Gastrocnemius medialis (tissue), 4 donors: ENCODE data around the gene ARL3. TPM values are rescaled to one million over a fixed set of nuclear protein-coding genes. Genes with fewer than 3 reads are reported as not detected.

Experiments used
- ATAC-seq, 2 donors: fragments of 150-250 bp; one replicate each; pipeline ENCODE4 v1.9.1; 2016
- DNase-seq, 2 donors: peaks; one replicate each; pipeline ENCODE4 v3.0.0-alpha.2; 2019
- H3K27ac ChIP-seq, 4 donors: fragments of 200-600 bp; sonication (generic); 1 replicate in 1 of 4; 2 replicates in 3 of 4; pipeline ENCODE4 v1.5.1; 2016 to 2018; ENCODE audit warnings: mild to moderate bottlenecking in 2 of 4, moderate library complexity in 1 of 4
- H3K27me3 ChIP-seq, 3 donors: fragments of 200-600 bp; sonication (generic) in 2 of 3; 1 replicate in 1 of 3; 2 replicates in 2 of 3; pipeline versions ENCODE4 v1.5.1 to v1.6.0; 2016 to 2019; ENCODE audit warnings: mild to moderate bottlenecking in 1 of 3, moderate library complexity in 1 of 3
- H3K36me3 ChIP-seq, 2 donors: fragments of 200-600 bp; sonication (generic) in 1 of 2; one replicate each; pipeline ENCODE4 v1.5.1; 2017 to 2018
- H3K4me1 ChIP-seq, 2 donors: fragments of 200-600 bp; sonication (generic) in 1 of 2; one replicate each; pipeline ENCODE4 v1.5.1; 2016 to 2017; ENCODE audit warnings: mild to moderate bottlenecking in 2 of 2
- H3K4me3 ChIP-seq, 4 donors: fragments of 200-600 bp; sonication (generic) in 3 of 4; 1 replicate in 1 of 4; 2 replicates in 3 of 4; pipeline ENCODE4 v1.5.1; 2016 to 2019; ENCODE audit warnings: mild to moderate bottlenecking in 2 of 4
- H3K9me3 ChIP-seq, 3 donors: fragments of 200-600 bp; sonication (generic) in 2 of 3; 1 replicate in 1 of 3; 2 replicates in 2 of 3; pipeline ENCODE4 v1.5.1; 2016 to 2019
- POLR2A ChIP-seq, 2 donors: fragments of 450-650 bp; IDR thresholded peaks; one replicate each; pipeline ENCODE4 v1.6.1; 2017; ENCODE audit warnings: antibody characterized with exemption in 2 of 2, mild to moderate bottlenecking in 2 of 2, moderate library complexity in 2 of 2
- in situ Hi-C, 4 donors: fragments of 200-750 bp; cut with MboI; loops; one replicate each; pipeline versions ENCODE4 v1.15.0 to v1.8.0; 2017; ENCODE audit warnings: low sequenced_read_pairs in 4 of 4
- intact Hi-C: fragments of 100-400 bp; cut with DNase I; formaldehyde crosslinking; loops from one replicate; pipeline ENCODE4 v1.15.1; 2023; ENCODE audit warnings: low total_unique reads
- total RNA-seq, 4 donors: library from RNA; depleted of rRNA; stranded (reverse); fragments of >200 nt; gene quantifications; one replicate each; pipeline versions ENCODE4 v1.1.0 to v1.2.3, GENCODE V29; 2016
- TF ChIP-seq, protein P1 (sequence below), 5 experiments: fragments of 450-650 bp in 3 of 5; fragments of 200-600 bp in 2 of 5; sonication (generic) in 2 of 5; IDR thresholded peaks in 4 of 5; conservative IDR thresholded peaks in 1 of 5; 1 replicate in 4 of 5; 2 replicates in 1 of 5; pipeline ENCODE4 v1.5.1; 2016 to 2019; ENCODE audit warnings: antibody characterized with exemption in 5 of 5, mild to moderate bottlenecking in 3 of 5, moderate library complexity in 3 of 5

Gene ARL3
- total RNA-seq, 4 donors from 2014 or later, result 1.0 to 2.4 (median 1.5) TPM

DNA sequence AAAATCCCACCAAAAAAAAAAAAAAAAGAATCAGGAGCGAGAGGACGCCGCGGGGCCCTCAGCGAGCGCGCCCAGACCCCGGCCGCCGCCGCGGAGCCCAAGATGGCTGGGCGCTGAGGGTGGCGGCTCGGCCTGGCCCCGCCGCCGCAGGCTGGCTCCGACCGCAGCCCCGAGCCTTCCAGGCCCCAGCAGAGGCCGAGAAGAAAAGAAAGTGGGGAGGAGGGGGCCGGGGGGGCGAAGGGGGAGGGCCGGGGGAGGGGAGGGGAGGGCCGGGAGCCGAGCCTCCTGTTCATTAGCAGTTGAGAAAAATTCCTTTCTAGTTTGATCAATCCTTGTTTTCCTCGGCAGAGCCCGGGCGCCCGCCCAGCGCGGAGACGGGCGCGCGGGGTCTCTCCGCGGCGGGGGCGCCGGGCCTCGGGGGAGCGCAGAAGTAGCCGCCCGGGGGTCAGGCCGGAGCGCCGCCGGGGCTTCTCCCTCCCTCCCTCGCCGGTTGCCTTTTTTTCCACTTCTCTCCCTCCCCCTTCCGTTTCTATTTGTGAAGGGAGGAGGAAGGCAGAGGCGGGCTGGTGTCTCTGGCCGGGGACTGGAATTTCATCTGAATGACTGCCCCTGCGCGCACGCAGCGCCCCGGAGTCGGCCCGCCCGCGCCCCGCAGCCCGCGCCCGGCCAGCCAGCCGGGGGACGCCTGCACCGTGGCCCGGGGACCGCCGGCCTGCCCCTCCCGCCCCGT is 70.7 kb downstream of the ARL3 start:
- Histone ChIP-seq H3K4me1 (peaks cover 26 to 29% of the 10 kb centered on the region in 2 donors), H3K4me3 (peak overlapping the region; percentile 62 to 90 (median 80)), H3K9me3 (no peaks in the 10 kb centered on the region), H3K27me3 (no peaks in the 10 kb centered on the region), H3K36me3 (no peaks in the 10 kb centered on the region), H3K27ac (peak overlapping the region; percentile 99 to 100 (median 100))
- intact Hi-C loops, result loop anchor here (2.0 kb wide), 2 partner anchors 23 to 133 kb away; no protein-coding TSS in a partner anchor
- DNase-seq (peak; percentile 74 to 79), ATAC-seq (peak; percentile 16 to 23)
- TF ChIP-seq, protein P1, sequence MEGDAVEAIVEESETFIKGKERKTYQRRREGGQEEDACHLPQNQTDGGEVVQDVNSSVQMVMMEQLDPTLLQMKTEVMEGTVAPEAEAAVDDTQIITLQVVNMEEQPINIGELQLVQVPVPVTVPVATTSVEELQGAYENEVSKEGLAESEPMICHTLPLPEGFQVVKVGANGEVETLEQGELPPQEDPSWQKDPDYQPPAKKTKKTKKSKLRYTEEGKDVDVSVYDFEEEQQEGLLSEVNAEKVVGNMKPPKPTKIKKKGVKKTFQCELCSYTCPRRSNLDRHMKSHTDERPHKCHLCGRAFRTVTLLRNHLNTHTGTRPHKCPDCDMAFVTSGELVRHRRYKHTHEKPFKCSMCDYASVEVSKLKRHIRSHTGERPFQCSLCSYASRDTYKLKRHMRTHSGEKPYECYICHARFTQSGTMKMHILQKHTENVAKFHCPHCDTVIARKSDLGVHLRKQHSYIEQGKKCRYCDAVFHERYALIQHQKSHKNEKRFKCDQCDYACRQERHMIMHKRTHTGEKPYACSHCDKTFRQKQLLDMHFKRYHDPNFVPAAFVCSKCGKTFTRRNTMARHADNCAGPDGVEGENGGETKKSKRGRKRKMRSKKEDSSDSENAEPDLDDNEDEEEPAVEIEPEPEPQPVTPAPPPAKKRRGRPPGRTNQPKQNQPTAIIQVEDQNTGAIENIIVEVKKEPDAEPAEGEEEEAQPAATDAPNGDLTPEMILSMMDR (IDR thresholded peaks at IDR 0.05 in 4 of 5, conservative IDR thresholded peaks at IDR 0.05 in 1 of 5), result peak in 1 of 5 experiments; percentile 1
- TF ChIP-seq POLR2A (IDR thresholded peaks at IDR 0.05), result peak; percentile 66 to 85
- in situ Hi-C loops, result no loop called here

DNA sequence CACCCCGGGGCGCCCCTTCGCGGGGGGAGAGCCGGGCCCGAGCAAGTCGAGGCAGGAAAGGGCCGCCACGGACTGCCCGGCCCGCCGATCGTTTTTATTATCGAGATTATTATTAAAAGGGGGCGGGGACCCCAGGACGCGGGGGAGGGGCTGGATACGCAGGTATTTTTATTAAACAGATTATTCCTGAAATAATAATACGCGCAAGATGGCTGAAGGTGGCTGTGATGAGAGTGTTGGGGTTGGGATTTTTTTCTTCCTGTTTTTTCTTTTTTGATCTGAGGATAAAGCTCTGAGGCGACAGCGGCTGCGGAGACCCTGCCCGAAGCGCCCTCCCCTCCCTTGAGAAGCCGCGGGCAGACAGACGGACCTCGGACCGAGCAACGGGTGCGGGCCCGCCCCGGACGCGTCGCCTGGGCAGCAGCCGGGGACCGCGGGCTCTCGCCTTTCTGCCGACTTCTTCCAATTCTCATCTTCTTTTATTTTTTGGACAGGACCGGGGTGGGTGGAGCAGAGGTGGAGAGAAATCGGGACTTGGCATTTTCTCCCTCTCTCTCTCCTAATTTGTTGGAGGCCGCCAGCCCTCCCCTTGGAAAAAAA is 71.4 kb downstream of the ARL3 start:
- peaks cover 19 to 22% of the 10 kb centered on the region in 2 donors for H3K4me1 ChIP-seq
- intact Hi-C loops, result loop anchor here (2.0 kb wide), 2 partner anchors 22 to 134 kb away; no protein-coding TSS in a partner anchor

DNA sequence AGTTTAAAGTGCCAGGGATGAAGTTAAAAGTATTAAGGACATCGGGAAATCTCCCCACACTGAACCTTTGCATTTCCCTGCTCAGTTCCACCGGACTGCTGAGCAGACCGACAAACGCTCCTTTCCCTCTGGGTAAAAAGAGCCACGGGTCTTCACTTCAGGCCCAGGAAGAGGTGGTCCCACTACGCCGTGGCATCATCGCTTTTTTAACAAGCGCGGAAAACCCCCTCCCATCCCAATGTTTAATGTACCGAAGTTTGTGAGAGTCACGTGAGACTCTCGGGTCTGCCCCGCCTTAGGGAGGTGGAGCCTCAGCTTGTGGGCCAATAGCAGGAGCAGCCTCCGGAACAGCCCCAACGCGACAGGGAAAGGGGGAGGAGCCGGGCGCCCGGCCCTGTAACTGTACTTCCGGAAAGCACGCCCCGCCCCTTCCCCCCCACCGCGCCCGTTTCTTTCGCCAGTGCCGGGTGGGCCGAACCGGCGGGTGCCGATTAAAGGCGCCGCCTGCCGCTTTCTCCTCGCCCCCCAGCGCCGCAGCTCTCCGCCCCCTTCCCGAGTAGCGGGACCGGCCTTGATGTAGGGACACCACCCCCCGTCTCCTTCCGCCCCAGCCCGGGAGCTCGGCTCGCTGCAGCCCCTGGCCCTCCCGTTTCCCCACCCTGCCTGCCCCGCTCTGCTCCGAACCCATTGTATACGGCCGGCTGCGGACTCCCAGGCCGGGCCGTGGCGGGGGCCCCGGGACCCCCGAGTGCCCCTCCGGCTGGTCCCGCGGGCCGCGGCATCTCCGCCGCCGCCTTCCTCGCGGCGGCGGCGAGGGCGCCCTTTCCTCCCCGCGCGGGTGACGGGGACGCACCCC is 72.1 kb downstream of the ARL3 start:
- peak overlapping the region; percentile 62 to 90 (median 80) for H3K4me3 ChIP-seq
- H3K9me3 ChIP-seq, result no peaks in the 10 kb centered on the region
- TF ChIP-seq, protein P1 (IDR thresholded peaks at IDR 0.05 in 4 of 5, conservative IDR thresholded peaks at IDR 0.05 in 1 of 5), result no peak
- TF ChIP-seq POLR2A (IDR thresholded peaks at IDR 0.05), result peak; percentile 96 to 98
- intact Hi-C loops (loop anchor here (2.0 kb wide), 2 partner anchors 21 to 135 kb away; no protein-coding TSS in a partner anchor), in situ Hi-C loops (no loop called here)
- ATAC-seq, result peak; percentile 50 to 55
- H3K27ac ChIP-seq, result peak overlapping the region; percentile 99 to 100 (median 100)
- peak; percentile 99 for DNase-seq
- H3K4me1 ChIP-seq, result peaks cover 12 to 15% of the 10 kb centered on the region in 2 donors
- H3K36me3 ChIP-seq, result no peaks in the 10 kb centered on the region
- no peaks in the 10 kb centered on the region for H3K27me3 ChIP-seq

More for the DNA sequence above, 71.4 kb downstream of the ARL3 start:
- peak overlapping the region; percentile 99 to 100 (median 100) for H3K27ac ChIP-seq
- peak; percentile 42 to 51 for DNase-seq
- H3K9me3 ChIP-seq, result no peaks in the 10 kb centered on the region
- no peaks in the 10 kb centered on the region for H3K36me3 ChIP-seq
- peak overlapping the region; percentile 62 to 90 (median 80) for H3K4me3 ChIP-seq
- in situ Hi-C loops, result no loop called here
- TF ChIP-seq, protein P1 (IDR thresholded peaks at IDR 0.05 in 4 of 5, conservative IDR thresholded peaks at IDR 0.05 in 1 of 5), result no peak
- no peak for TF ChIP-seq POLR2A (IDR thresholded peaks at IDR 0.05)
- no peak for ATAC-seq
- no peaks in the 10 kb centered on the region for H3K27me3 ChIP-seq

DNA sequence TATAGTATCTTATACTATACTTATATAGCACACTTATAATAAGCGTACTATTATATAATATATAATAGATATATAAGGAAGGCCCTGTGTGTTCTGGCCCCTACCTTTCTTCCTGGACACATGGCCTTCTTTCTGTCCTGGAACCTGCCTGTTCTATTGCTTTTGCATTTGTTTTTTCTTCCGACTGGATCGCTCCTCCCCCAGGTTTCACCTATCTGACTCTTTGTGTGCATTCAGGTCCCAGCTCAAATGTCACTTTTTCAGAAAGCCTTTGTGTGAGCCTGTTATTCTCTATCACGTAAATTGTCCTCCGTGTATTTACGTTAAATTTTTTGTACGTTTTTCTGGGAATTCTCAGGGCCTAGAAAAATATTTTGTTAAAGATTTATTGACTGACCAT is 72.8 kb downstream of the ARL3 start:
- intact Hi-C loops, result no loop called here
- Histone ChIP-seq H3K4me1 (peaks cover 5 to 8% of the 10 kb centered on the region in 2 donors), H3K27ac (peak overlapping the region; percentile 99 to 100 (median 100)), H3K36me3 (no peaks in the 10 kb centered on the region), H3K27me3 (no peaks in the 10 kb centered on the region), H3K9me3 (no peaks in the 10 kb centered on the region), H3K4me3 (peak overlapping the region; percentile 62 to 90 (median 78))
- in situ Hi-C loops, result no loop called here
- TF ChIP-seq, protein P1 (IDR thresholded peaks at IDR 0.05 in 4 of 5, conservative IDR thresholded peaks at IDR 0.05 in 1 of 5), result no peak
- no peak for TF ChIP-seq POLR2A (IDR thresholded peaks at IDR 0.05)
- DNase-seq (no peak), ATAC-seq (no peak)
